Uterus (tissue), 2 donors: Measurements from ENCODE around the gene GLCE.

Experiments
- CTCF ChIP-seq, 4 experiments: fragments of 200-600 bp in 2 of 4; fragments of 450-650 bp in 2 of 4; sonication (generic) in 2 of 4; IDR thresholded peaks; one replicate each; pipeline ENCODE4 v1.5.1; 2016 to 2019; ENCODE audit warnings: antibody characterized with exemption in 4 of 4, mild to moderate bottlenecking in 2 of 4, moderate library complexity in 1 of 4
- POLR2A ChIP-seq, 2 donors: fragments of 450-650 bp; IDR thresholded peaks; one replicate each; pipeline ENCODE4 v1.6.1; 2016; ENCODE audit warnings: antibody characterized with exemption in 2 of 2, mild to moderate bottlenecking in 1 of 2, moderate library complexity in 1 of 2

- TF ChIP-seq CTCF (IDR thresholded peaks at IDR 0.05) (no peak), POLR2A (IDR thresholded peaks at IDR 0.05) (no peak)
These were observed 15.2 kb upstream of the GLCE start for GRCh38 chr15:69145149-69145693.
